GM12874 (cell line): Measurements from ENCODE around the gene TBCD.

Experiments used
- CTCF ChIP-seq: IDR thresholded peaks from 2 replicates; pipeline ENCODE4 v1.5.1; 2011; ENCODE audit warnings: low read depth, mild to moderate bottlenecking, control low read depth, low read length, moderate library complexity; ENCODE audit not compliant: insufficient read depth

TBCD gene

GRCh38 chr17:82720204-82720603, 31.7 kb upstream of the TBCD start:
- no peak for TF ChIP-seq CTCF

- no peak for TF ChIP-seq CTCF
Measured at GRCh38 chr17:82722341-82723013, 29.4 kb upstream of the TBCD start.

GRCh38 chr17:82723169-82723807, 28.6 kb upstream of the TBCD start:
- TF ChIP-seq CTCF: no peak

- no peak for TF ChIP-seq CTCF
Measured at GRCh38 chr17:82726427-82726826, 25.4 kb upstream of the TBCD start.

- TF ChIP-seq CTCF: no peak
Measured at GRCh38 chr17:82729479-82730260, 22.2 kb upstream of the TBCD start.

- TF ChIP-seq CTCF: no peak
Measured at GRCh38 chr17:82732118-82732743, 19.6 kb upstream of the TBCD start.
